G401.6 (cell line): ENCODE results near the gene FOXP1.

Experiments
- FAIRE-seq: peaks from 2 replicates; lab custom pipeline; 2012; peaks lifted over from hg19 to GRCh38; lab: Jason Lieb, UNC

Gene FOXP1

GRCh38 chr3:71425491-71426071, 157.9 kb downstream of the FOXP1 start:
- FAIRE-seq, result no peak

GRCh38 chr3:71423151-71423906, 160.2 kb downstream of the FOXP1 start:
- FAIRE-seq, result no peak

- no peak for FAIRE-seq
These were observed 161.5 kb downstream of the FOXP1 start for GRCh38 chr3:71421820-71422566.

- no peak for FAIRE-seq
These were observed 162.1 kb downstream of the FOXP1 start for GRCh38 chr3:71421475-71421819.

- no peak for FAIRE-seq
These were observed 164.2 kb downstream of the FOXP1 start for GRCh38 chr3:71419369-71419768.

- FAIRE-seq, result no peak
These were observed 165.7 kb downstream of the FOXP1 start for GRCh38 chr3:71417791-71418190.

- FAIRE-seq, result no peak
These were observed 166.7 kb downstream of the FOXP1 start for GRCh38 chr3:71416876-71417275.

GRCh38 chr3:71415681-71416122, 167.8 kb downstream of the FOXP1 start:
- FAIRE-seq, result no peak

GRCh38 chr3:71414189-71414927, 169.2 kb downstream of the FOXP1 start:
- no peak for FAIRE-seq

- no peak for FAIRE-seq
These were observed 170.0 kb downstream of the FOXP1 start for GRCh38 chr3:71413572-71413971.

- FAIRE-seq, result no peak
These were observed 174.2 kb downstream of the FOXP1 start for GRCh38 chr3:71409352-71409751.

- no peak for FAIRE-seq
These were observed 174.6 kb downstream of the FOXP1 start for GRCh38 chr3:71408903-71409302.

- no peak for FAIRE-seq
These were observed 175.7 kb downstream of the FOXP1 start for GRCh38 chr3:71407823-71408222.

- no peak for FAIRE-seq
These were observed 176.3 kb downstream of the FOXP1 start for GRCh38 chr3:71406972-71407810.

GRCh38 chr3:71402911-71403310, 180.6 kb downstream of the FOXP1 start:
- FAIRE-seq, result no peak

GRCh38 chr3:71402280-71402679, 181.2 kb downstream of the FOXP1 start:
- FAIRE-seq, result no peak

GRCh38 chr3:71401695-71402231, 181.8 kb downstream of the FOXP1 start:
- no peak for FAIRE-seq

GRCh38 chr3:71400986-71401451, 182.5 kb downstream of the FOXP1 start:
- FAIRE-seq, result no peak

GRCh38 chr3:71399478-71399877, 184.1 kb downstream of the FOXP1 start:
- no peak for FAIRE-seq

GRCh38 chr3:71398157-71398836, 185.2 kb downstream of the FOXP1 start:
- FAIRE-seq, result no peak

- no peak for FAIRE-seq
These were observed 185.8 kb downstream of the FOXP1 start for GRCh38 chr3:71397726-71398125.
